Measurements from ENCODE around the gene CTCFL. TPM values are rescaled to one million over a fixed set of nuclear protein-coding genes. Genes with fewer than 3 reads are reported as not detected.

The CTCFL gene
- total and polyA plus RNA-seq, 2 of the 13 experiments (the other 11 are each of a cell fraction or from before 2014, with no cell fraction given), result 0.04 TPM; not detected in 1

GRCh38 chr20:57525328-57526086 lies 567 bp upstream of the CTCFL start (continued):
- TF ChIP-seq ZGPAT (CRISPR knock-in tag; IDR thresholded peaks at IDR 0.05) (no peak), RARG (CRISPR knock-in tag; IDR thresholded peaks at IDR 0.05; ENCODE audit: low read depth) (no peak), ZNF260 (CRISPR knock-in tag; IDR thresholded peaks at IDR 0.05; ENCODE audit: borderline replicate concordance, low read depth) (no peak), HOXA5 (CRISPR knock-in tag; IDR thresholded peaks at IDR 0.05) (no peak)

- Histone ChIP-seq H3K4me1 (ENCODE audit: insufficient read depth, low read length) (peaks cover 34% of the 10 kb centered on the region), H2AFZ (ENCODE audit: low read length) (no peak overlapping the region), H3K36me3 (replicated peaks in 1 of 2; ENCODE audit: control insufficient read depth in 1 of 2, insufficient read depth in 2 of 2, low read length in 2 of 2) (no peaks in the 10 kb centered on the region), H4K20me1 (ENCODE audit: insufficient read depth, low read length) (no peaks in the 10 kb centered on the region), H3K79me2 (ENCODE audit: insufficient read depth, low read length) (no peaks in the 10 kb centered on the region), H3K4me3 (replicated peaks in 1 of 3; ENCODE audit: insufficient read depth in 1 of 3, low read depth in 2 of 3, low read length in 3 of 3) (no peak overlapping the region), H3K9me3 (ENCODE audit: low read length) (no peaks in the 10 kb centered on the region), H3K27ac (ENCODE audit: extremely low read length, insufficient read depth, low read length) (no peak overlapping the region), H3K9ac (ENCODE audit: insufficient read depth, low read depth, low read length) (no peak overlapping the region), H3K27me3 (ENCODE audit: control insufficient read depth in 1 of 2, insufficient read depth in 2 of 2, low read length in 2 of 2) (peaks cover 2 to 37% of the 10 kb centered on the region in 2 experiments; a peak in 3 of 5 replicates), H3K4me2 (ENCODE audit: low read depth, low read length) (no peak overlapping the region)
- intact Hi-C loops (cut with micrococcal nuclease; ENCODE audit: unreplicated experiment), result no loop called here
- BruUV-seq (replicated peaks), result no TSS peak
- in situ Hi-C loops (cut with HindIII; ENCODE audit: extremely low pct_ligation_motif_present, low pct_unique_long_range_greater_than_20kb), result no loop called here
- no peak for DNase-seq (ENCODE audit: low spot score)
- CTCF ChIA-PET (ENCODE audit: low intra/inter-chr PET ratio, low total read pairs), result interaction anchor here (1.4 kb wide), 1 partner anchor 9 kb away, joined by 3 read pairs; no protein-coding TSS in a partner anchor
- no peak; the same call in 2 of the 3 replicates for ATAC-seq
- 54% methylated on average over 11 of the region's 11 CpGs for WGBS (ENCODE audit: low lambda C conversion rate)
- no peak for FAIRE-seq
- TF ChIP-seq SIX1 (CRISPR knock-in tag; IDR thresholded peaks at IDR 0.05; ENCODE audit: borderline replicate concordance) (no peak), EZH2 (conservative IDR thresholded peaks at IDR 0.05; ENCODE audit: low read depth, low read length) (0 out of 2 replicates have a peak, but pooled peaks have one; percentile 51), MAFG (CRISPR knock-in tag; IDR thresholded peaks at IDR 0.05) (0 out of 2 replicates have a peak, but pooled peaks have one; percentile 2), NCOA2 (CRISPR knock-in tag; IDR thresholded peaks at IDR 0.05) (no peak)
- POLR2A ChIA-PET, result no interaction called here
Observed at GRCh38 chr20:57523782-57524181, 1.2 kb downstream of the CTCFL start.
